Upper lobe of left lung (tissue), 4 donors: ENCODE results near the gene IPO4.

ENCODE experiments used
- CTCF ChIP-seq, 6 experiments: fragments of 450-650 bp in 4 of 6; fragments of 200-600 bp in 2 of 6; sonication (generic) in 2 of 6; IDR thresholded peaks; one replicate each; pipeline ENCODE4 v1.5.1; 2016 to 2019; ENCODE audit warnings: antibody characterized with exemption in 6 of 6
- EP300 ChIP-seq, 4 donors: sonication (generic); formaldehyde crosslinking; IDR thresholded peaks; one replicate each; pipeline ENCODE4 v1.5.1; 2017; ENCODE audit warnings: antibody characterized with exemption in 4 of 4, control low read depth in 2 of 4
- POLR2A ChIP-seq, 4 donors: fragments of 450-650 bp; IDR thresholded peaks; one replicate each; pipeline ENCODE4 v1.5.1; 2016 to 2017; ENCODE audit warnings: antibody characterized with exemption in 4 of 4, mild to moderate bottlenecking in 2 of 4

GRCh38 chr14:24216345-24216699 lies 27.7 kb upstream of the IPO4 start:
- TF ChIP-seq POLR2A (IDR thresholded peaks at IDR 0.05) (no peak), CTCF (IDR thresholded peaks at IDR 0.05) (no peak), EP300 (IDR thresholded peaks at IDR 0.05) (no peak)
